ENCODE data around the gene PRKCE. TPM values are rescaled to one million over a fixed set of nuclear protein-coding genes. Genes with fewer than 3 reads are reported as not detected.

PRKCE gene
- polyA plus RNA-seq, 1 of the 3 experiments (the other 2 are of a cell fraction): 16.3 TPM

GRCh38 chr2:46236006-46236875, 584.8 kb downstream of the PRKCE start (continued):
- TF ChIP-seq, protein P1, sequence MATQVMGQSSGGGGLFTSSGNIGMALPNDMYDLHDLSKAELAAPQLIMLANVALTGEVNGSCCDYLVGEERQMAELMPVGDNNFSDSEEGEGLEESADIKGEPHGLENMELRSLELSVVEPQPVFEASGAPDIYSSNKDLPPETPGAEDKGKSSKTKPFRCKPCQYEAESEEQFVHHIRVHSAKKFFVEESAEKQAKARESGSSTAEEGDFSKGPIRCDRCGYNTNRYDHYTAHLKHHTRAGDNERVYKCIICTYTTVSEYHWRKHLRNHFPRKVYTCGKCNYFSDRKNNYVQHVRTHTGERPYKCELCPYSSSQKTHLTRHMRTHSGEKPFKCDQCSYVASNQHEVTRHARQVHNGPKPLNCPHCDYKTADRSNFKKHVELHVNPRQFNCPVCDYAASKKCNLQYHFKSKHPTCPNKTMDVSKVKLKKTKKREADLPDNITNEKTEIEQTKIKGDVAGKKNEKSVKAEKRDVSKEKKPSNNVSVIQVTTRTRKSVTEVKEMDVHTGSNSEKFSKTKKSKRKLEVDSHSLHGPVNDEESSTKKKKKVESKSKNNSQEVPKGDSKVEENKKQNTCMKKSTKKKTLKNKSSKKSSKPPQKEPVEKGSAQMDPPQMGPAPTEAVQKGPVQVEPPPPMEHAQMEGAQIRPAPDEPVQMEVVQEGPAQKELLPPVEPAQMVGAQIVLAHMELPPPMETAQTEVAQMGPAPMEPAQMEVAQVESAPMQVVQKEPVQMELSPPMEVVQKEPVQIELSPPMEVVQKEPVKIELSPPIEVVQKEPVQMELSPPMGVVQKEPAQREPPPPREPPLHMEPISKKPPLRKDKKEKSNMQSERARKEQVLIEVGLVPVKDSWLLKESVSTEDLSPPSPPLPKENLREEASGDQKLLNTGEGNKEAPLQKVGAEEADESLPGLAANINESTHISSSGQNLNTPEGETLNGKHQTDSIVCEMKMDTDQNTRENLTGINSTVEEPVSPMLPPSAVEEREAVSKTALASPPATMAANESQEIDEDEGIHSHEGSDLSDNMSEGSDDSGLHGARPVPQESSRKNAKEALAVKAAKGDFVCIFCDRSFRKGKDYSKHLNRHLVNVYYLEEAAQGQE (IDR thresholded peaks at IDR 0.05; ENCODE audit: low read depth, low read length): no peak
- TF ChIP-seq TCF12 (IDR thresholded peaks at IDR 0.05): peak; percentile 80

DNA sequence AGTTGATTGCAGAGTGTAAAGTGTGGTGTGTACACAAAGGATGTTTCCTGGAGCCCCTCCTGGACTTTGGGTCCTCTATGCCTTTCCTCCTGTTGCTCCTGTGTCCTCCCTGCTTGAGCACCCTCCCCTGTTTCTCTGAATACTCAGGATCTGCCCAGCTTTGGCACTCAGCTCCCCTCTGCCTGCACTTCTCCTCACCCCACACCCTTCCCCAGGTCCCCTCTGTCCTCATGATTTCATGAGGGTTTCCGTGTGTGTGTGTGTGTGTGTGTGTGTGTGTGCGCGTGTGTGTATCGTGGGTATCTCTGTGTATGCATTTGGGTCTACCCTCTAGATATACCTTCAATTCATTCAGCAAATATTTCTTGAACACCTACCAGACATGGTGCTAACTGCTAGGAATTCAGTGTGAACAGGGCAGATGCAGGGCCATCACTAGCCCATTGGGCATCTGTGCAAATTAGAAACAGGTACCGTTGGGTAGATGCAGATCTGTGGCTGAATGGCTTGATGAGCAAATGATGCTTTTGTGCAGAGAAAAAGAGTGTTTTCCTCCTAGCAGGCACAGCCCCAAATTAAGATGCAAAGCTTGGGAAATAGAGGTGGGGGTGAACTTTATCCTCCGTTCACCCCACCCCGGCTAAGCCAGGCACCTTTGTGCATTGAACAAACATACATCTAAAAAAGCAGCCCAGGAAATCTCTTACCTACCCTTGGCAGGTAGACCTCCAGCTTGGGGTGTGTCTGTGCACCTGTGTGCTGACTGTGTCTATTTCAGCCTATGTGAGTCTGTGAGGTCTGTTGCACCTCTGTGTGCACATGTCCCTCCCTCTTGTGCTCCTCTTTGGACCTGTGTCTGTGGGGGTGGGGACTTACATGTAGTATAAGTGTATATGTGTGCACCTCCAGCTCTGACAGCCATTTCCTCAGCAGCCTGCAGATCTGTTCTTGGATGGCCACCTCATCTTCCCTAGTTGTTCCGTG, 585.7 kb downstream of the PRKCE start:
- Histone ChIP-seq H3K4me1 (ENCODE audit: control insufficient read depth in 1 of 2, insufficient read depth in 2 of 2, low read depth in 1 of 2, low read length in 1 of 2) (peaks cover 0 to 38% of the 10 kb centered on the region in 2 experiments; a peak in 2 of 4 replicates), H4K20me1 (ENCODE audit: insufficient read depth) (no peaks in the 10 kb centered on the region), H3K9me3 (no peaks in the 10 kb centered on the region), H3K27me3 (ENCODE audit: insufficient read depth) (no peaks in the 10 kb centered on the region), H3K4me3 (ENCODE audit: low read depth in 2 of 2, low read length in 1 of 2) (no peak overlapping the region), H3K9me2 (no peaks in the 10 kb centered on the region), H3K79me2 (ENCODE audit: insufficient read depth) (no peaks in the 10 kb centered on the region), H3K36me3 (replicated peaks in 1 of 2; ENCODE audit: control insufficient read depth in 1 of 2, insufficient read depth in 2 of 2, low read length in 1 of 2) (no peaks in the 10 kb centered on the region), H3F3A (replicated peaks; ENCODE audit: insufficient read depth) (no peaks in the 10 kb centered on the region), H2AFZ (ENCODE audit: low read depth) (no peak overlapping the region), H3K27ac (ENCODE audit: low read depth in 2 of 2, low read length in 1 of 2) (peak overlapping the region in 1 of 2 experiments; percentile 93; a peak in 2 of 4 replicates), H3K9ac (no peak overlapping the region), H3K4me2 (no peak overlapping the region)
- peak; percentile 42 for DNase-seq
- CTCF ChIA-PET: interaction anchor here (0.6 to 3.8 kb wide), 11 partner anchors 10 to 224 kb away, joined by 3 to 12 read pairs (median 3); no protein-coding TSS in a partner anchor
- POLR2A ChIA-PET: interaction anchor here (0.9 to 1.7 kb wide), 4 partner anchors 15 to 103 kb away, joined by 3 to 5 read pairs (median 4); no protein-coding TSS in a partner anchor
- TF ChIP-seq MAX (IDR thresholded peaks at IDR 0.05; ENCODE audit: low read depth): no peak
- TF ChIP-seq RCOR1 (IDR thresholded peaks at IDR 0.05; ENCODE audit: low read length): peak; percentile 82; the same call in 1 of the 2 replicates
- peak; percentile 16; the same call in 1 of the 2 replicates for TF ChIP-seq RAD21 (IDR thresholded peaks at IDR 0.05; ENCODE audit: low read length)
- peak in 1 of 2 experiments; percentile 65; a peak in 1 of 4 replicates for TF ChIP-seq EP300 (IDR thresholded peaks at IDR 0.05; ENCODE audit: borderline replicate concordance in 1 of 2, low read depth in 1 of 2, low read length in 1 of 2)
- TF ChIP-seq CHD2 (IDR thresholded peaks at IDR 0.05; ENCODE audit: low read length, partially characterized antibody): peak; percentile 69
- TF ChIP-seq SMC3 (IDR thresholded peaks at IDR 0.05; ENCODE audit: low read depth, low read length): no peak
- TF ChIP-seq TEAD4 (IDR thresholded peaks at IDR 0.05; ENCODE audit: borderline replicate concordance, insufficient read depth): no peak
- peak; percentile 88 for TF ChIP-seq GATA2 (CRISPR knock-in tag; IDR thresholded peaks at IDR 0.05)
- no peak for TF ChIP-seq FOSL2 (IDR thresholded peaks at IDR 0.05; ENCODE audit: borderline replicate concordance, low read depth)
- TF ChIP-seq RFX5 (IDR thresholded peaks at IDR 0.05; ENCODE audit: low read length): no peak
- WGBS (ENCODE audit: low lambda C conversion rate): 61% methylated on average over 8 of the region's 8 CpGs

Other genes starting within 250 kb of the PRKCE start
- gene SRBD1, start 40.4 kb upstream of the PRKCE start, polyA plus RNA-seq (2012; rRNA removed): 3.2 and 3.3 TPM in 2 replicates

Measured in SK-N-SH (cell line).